Upper lobe of left lung (tissue), 4 donors: ENCODE measurements around the gene HCST.

Experiments used
- CTCF ChIP-seq, 6 experiments: fragments of 450-650 bp in 4 of 6; fragments of 200-600 bp in 2 of 6; sonication (generic) in 2 of 6; IDR thresholded peaks; one replicate each; pipeline ENCODE4 v1.5.1; 2016 to 2019; ENCODE audit warnings: antibody characterized with exemption in 6 of 6
- POLR2A ChIP-seq, 4 donors: fragments of 450-650 bp; IDR thresholded peaks; one replicate each; pipeline ENCODE4 v1.5.1; 2016 to 2017; ENCODE audit warnings: antibody characterized with exemption in 4 of 4, mild to moderate bottlenecking in 2 of 4
- POLR2AphosphoS5 ChIP-seq, 2 donors: sonication (generic); formaldehyde crosslinking; IDR thresholded peaks; one replicate each; pipeline ENCODE4 v1.5.1; 2017; ENCODE audit warnings: antibody characterized with exemption in 2 of 2

- no peak for TF ChIP-seq POLR2AphosphoS5 (IDR thresholded peaks at IDR 0.05)
- TF ChIP-seq CTCF (IDR thresholded peaks at IDR 0.05), result no peak
- TF ChIP-seq POLR2A (IDR thresholded peaks at IDR 0.05), result no peak
These were observed 46.8 kb downstream of the HCST start for GRCh38 chr19:35949131-35949530.
